AG04449 (cell line): ENCODE results near the gene MINAR1.

Experiments
- CTCF ChIA-PET: fragments of 350-600 bp; formaldehyde crosslinking; extraction: SDS; loops from one replicate; lab custom pipeline; 2021; ENCODE audit warnings: antibody characterized with exemption; lab: Yijun Ruan, JAX
- POLR2A ChIA-PET: fragments of 400-600, 350-600 bp; formaldehyde crosslinking; extraction: SDS; loops from one replicate; lab custom pipeline; 2020; ENCODE audit warnings: antibody characterized with exemption, inconsistent platforms; lab: Yijun Ruan, JAX
- DNase-seq: peaks from one replicate; pipeline ENCODE4 v3.0.0-alpha.2; 2010; ENCODE audit warnings: low read depth, low spot score
- H3K4me3 ChIP-seq: 2 replicates; pipeline ENCODE4 v1.5.1; 2011; ENCODE audit warnings: low read depth, mild to moderate bottlenecking, control low read depth, low read length
- CTCF ChIP-seq: IDR thresholded peaks from one replicate; pipeline ENCODE4 v1.5.1; 2011; ENCODE audit warnings: mild to moderate bottlenecking, moderate library complexity, low read length, control low read depth, inconsistent platforms; ENCODE audit not compliant: insufficient read depth; ENCODE audit errors: missing control alignments

MINAR1 gene

GRCh38 chr15:79401301-79401700, 30.8 kb upstream of the MINAR1 start:
- no peak for DNase-seq
- POLR2A ChIA-PET: no interaction called here
- no peak overlapping the region for H3K4me3 ChIP-seq
- CTCF ChIA-PET: no interaction called here
- no peak for TF ChIP-seq CTCF

GRCh38 chr15:79402136-79402535, 30.0 kb upstream of the MINAR1 start:
- no peak overlapping the region for H3K4me3 ChIP-seq
- POLR2A ChIA-PET: no interaction called here
- no peak for TF ChIP-seq CTCF
- DNase-seq: no peak
- CTCF ChIA-PET: interaction anchor here (1.1 to 1.2 kb wide), 2 partner anchors 9 to 21 kb away, joined by 4 read pairs; no protein-coding TSS in a partner anchor

GRCh38 chr15:79403501-79403900, 28.6 kb upstream of the MINAR1 start:
- no peak overlapping the region for H3K4me3 ChIP-seq
- ChIA-PET POLR2A (no interaction called here), CTCF (interaction anchor here (0.8 to 1.3 kb wide), 4 partner anchors 22 to 497 kb away, joined by 3 to 4 read pairs (median 3); no protein-coding TSS in a partner anchor)
- no peak for TF ChIP-seq CTCF
- DNase-seq: no peak

GRCh38 chr15:79406210-79406609, 25.9 kb upstream of the MINAR1 start:
- no peak overlapping the region for H3K4me3 ChIP-seq
- CTCF ChIA-PET: interaction anchor here (0.6 to 3.2 kb wide), 4 partner anchors 11 to 957 kb away, joined by 3 to 13 read pairs (median 4); no protein-coding TSS in a partner anchor
- DNase-seq: no peak
- POLR2A ChIA-PET: no interaction called here
- no peak for TF ChIP-seq CTCF

- no peak for TF ChIP-seq CTCF
- no peak overlapping the region for H3K4me3 ChIP-seq
- no peak for DNase-seq
- ChIA-PET CTCF (no interaction called here), POLR2A (no interaction called here)
Measured at GRCh38 chr15:79408041-79408440, 24.1 kb upstream of the MINAR1 start.

GRCh38 chr15:79410237-79410636, 21.9 kb upstream of the MINAR1 start:
- TF ChIP-seq CTCF: no peak
- DNase-seq: no peak
- POLR2A ChIA-PET: no interaction called here
- no peak overlapping the region for H3K4me3 ChIP-seq
- CTCF ChIA-PET: interaction anchor here (4.2 kb wide), 1 partner anchor 29 kb away, joined by 17 read pairs; no protein-coding TSS in a partner anchor
